K562 (cell line): ENCODE measurements around the gene RNH1. TPM values are rescaled to one million over a fixed set of nuclear protein-coding genes. Genes with fewer than 3 reads are reported as not detected.

ENCODE experiments used
- CBX8 ChIP-seq: fragments of 200-600 bp; sonication (generic); IDR thresholded peaks from 2 replicates; pipeline ENCODE4 v1.6.1; 2012; ENCODE audit warnings: borderline replicate concordance, mixed run types, low read depth, mild to moderate bottlenecking, moderate library complexity, mixed read lengths, low read length, control low read depth, inconsistent platforms; ENCODE audit not compliant: poor library complexity, severe bottlenecking; ENCODE audit errors: extremely low read depth
- ETV5 ChIP-seq: sonication (generic); formaldehyde crosslinking; IDR thresholded peaks from 2 replicates; pipeline ENCODE4 v1.4.0; 2020; ENCODE audit warnings: low read depth, mild to moderate bottlenecking, missing genetic modification reagents
- FOSL1 ChIP-seq: fragments of 200-800 bp; sonication (Bioruptor generic); conservative IDR thresholded peaks from 2 replicates; pipeline ENCODE4 v1.6.1; 2016; ENCODE audit warnings: missing genetic modification characterization, missing compliant biosample characterization
- HSF4 ChIP-seq: fragments of 250-450 bp; sonication (Bioruptor Pico); IDR thresholded peaks from 2 replicates; pipeline ENCODE4 v2.1.2; 2022; ENCODE audit warnings: mild to moderate bottlenecking, moderate library complexity, borderline replicate concordance
- MECOM ChIP-seq: fragments of 250-450 bp; sonication (Bioruptor Pico); IDR thresholded peaks from 2 replicates; pipeline ENCODE4 v1.8.0; 2022; ENCODE audit warnings: inconsistent platforms
- MTA2 ChIP-seq: fragments of 450-650 bp; IDR thresholded peaks from 2 replicates; pipeline ENCODE4 v1.6.1; 2016; ENCODE audit warnings: low read depth
- NCOA6 ChIP-seq: fragments of 450-650 bp; IDR thresholded peaks from 2 replicates; pipeline ENCODE4 v1.6.1; 2017; ENCODE audit warnings: mild to moderate bottlenecking
- PHF21A ChIP-seq: fragments of 450-650 bp; IDR thresholded peaks from 2 replicates; pipeline ENCODE4 v1.6.1; 2017; ENCODE audit warnings: low read depth, borderline replicate concordance
- POLR2B ChIP-seq: fragments of 450-650 bp; IDR thresholded peaks from 2 replicates; pipeline ENCODE4 v1.6.1; 2018; ENCODE audit warnings: low read depth; ENCODE audit not compliant: partially characterized antibody
- PURB ChIP-seq: sonication (generic); formaldehyde crosslinking; IDR thresholded peaks from 2 replicates; pipeline ENCODE4 v1.9.0; 2021; ENCODE audit warnings: low read depth, mild to moderate bottlenecking, missing genetic modification reagents
- RFX5 ChIP-seq: IDR thresholded peaks from 2 replicates; pipeline ENCODE4 v1.6.1; 2011; ENCODE audit warnings: low read depth, mild to moderate bottlenecking, improper control_type of control experiment, low read length
- RHOXF2B ChIP-seq: fragments of 250-450 bp; sonication (Bioruptor Pico); conservative IDR thresholded peaks from 2 replicates; pipeline ENCODE4 v1.5.1; 2021
- SMARCC2 ChIP-seq: fragments of 450-650 bp; IDR thresholded peaks from 2 replicates; pipeline ENCODE4 v1.6.1; 2017; ENCODE audit warnings: antibody characterized with exemption, moderate library complexity, mild to moderate bottlenecking, low read depth
- TBL1XR1 ChIP-seq, 2 experiments: IDR thresholded peaks; 2 replicates each; pipeline ENCODE4 v1.6.1; 2012; ENCODE audit warnings: improper control_type of control experiment in 2 of 2, low read length in 2 of 2, mild to moderate bottlenecking in 1 of 2
- TRIM24 ChIP-seq, 2 experiments: fragments of 450-650 bp; IDR thresholded peaks; 2 replicates each; pipeline ENCODE4 v1.6.1; 2016
- ZBTB7A ChIP-seq: IDR thresholded peaks from 2 replicates; pipeline ENCODE4 v1.6.1; 2011; ENCODE audit warnings: low read depth, mild to moderate bottlenecking, low read length, moderate library complexity, borderline replicate concordance; ENCODE audit not compliant: control insufficient read depth
- ZNF347 ChIP-seq: fragments of 450-650 bp; formaldehyde crosslinking; IDR thresholded peaks from 2 replicates; pipeline ENCODE4 v1.4.0; 2020; ENCODE audit warnings: low read depth, mild to moderate bottlenecking, moderate library complexity
- polyA plus RNA-seq, 8 experiments: library from polyadenylated mRNA; depleted of rRNA in 4 of 8; stranded (reverse) in 5 of 8; unstranded in 3 of 8; fragments of >200 nt; fragmentation: Nextera tagmentation in 2 of 8; fragmentation: Illumina TruSeq in 1 of 8; extraction: Ambion mirVana in 2 of 8; extraction: Trizol in 1 of 8; gene quantifications; 2 replicates each; pipeline versions ENCODE4 v1.2.1 to v1.2.3, GENCODE V29; 2011 to 2014; ENCODE audit warnings: inconsistent platforms in 1 of 8, missing spikeins in 1 of 8
- total RNA-seq, 7 experiments: library from RNA; depleted of rRNA in 6 of 7; stranded (reverse); fragments of >200 nt in 6 of 7; fragmentation: Illumina TruSeq in 2 of 7; extraction: Trizol in 2 of 7; gene quantifications; 2 replicates each; pipeline versions ENCODE4 v1.2.1 to v1.2.3, GENCODE V29; 2011 to 2021; ENCODE audit warnings: low replicate concordance in 1 of 7
- TF ChIP-seq, protein P1 (sequence below): fragments of 450-650 bp; IDR thresholded peaks from 2 replicates; pipeline ENCODE4 v1.6.1; 2014; ENCODE audit warnings: low read depth, mild to moderate bottlenecking, moderate library complexity, borderline replicate concordance
- TF ChIP-seq, protein P2 (sequence below): sonication (generic); formaldehyde crosslinking; IDR thresholded peaks from 2 replicates; pipeline ENCODE4 v1.9.0; 2022; ENCODE audit warnings: mild to moderate bottlenecking, missing genetic modification reagents
- TF ChIP-seq, protein P3 (sequence below), 2 experiments: IDR thresholded peaks; 2 replicates each; pipeline ENCODE4 v1.6.1; 2011; ENCODE audit warnings: borderline replicate concordance in 1 of 2, control low read depth in 1 of 2, low read depth in 1 of 2, low read length in 1 of 2, mild to moderate bottlenecking in 1 of 2, mixed read lengths in 1 of 2, moderate library complexity in 1 of 2; ENCODE audit not compliant: insufficient read depth in 1 of 2, insufficient read length in 1 of 2, poor library complexity in 1 of 2, severe bottlenecking in 1 of 2; ENCODE audit errors: extremely low read depth in 1 of 2
- TF ChIP-seq, protein P4 (sequence below): fragments of 450-650 bp; formaldehyde crosslinking; IDR thresholded peaks from 2 replicates; pipeline ENCODE4 v1.4.0; 2022; ENCODE audit warnings: mild to moderate bottlenecking, moderate library complexity
- TF ChIP-seq, protein P5 (sequence below): sonication (generic); formaldehyde crosslinking; IDR thresholded peaks from 2 replicates; pipeline ENCODE4 v1.8.1; 2023; ENCODE audit warnings: mild to moderate bottlenecking, missing genetic modification reagents

The RNH1 gene
- total and polyA plus RNA-seq, 9 of the 15 experiments (the other 6 are each of a cell fraction or from before 2014, with no cell fraction given): 2.5 to 160 (median 44.3) TPM

DNA sequence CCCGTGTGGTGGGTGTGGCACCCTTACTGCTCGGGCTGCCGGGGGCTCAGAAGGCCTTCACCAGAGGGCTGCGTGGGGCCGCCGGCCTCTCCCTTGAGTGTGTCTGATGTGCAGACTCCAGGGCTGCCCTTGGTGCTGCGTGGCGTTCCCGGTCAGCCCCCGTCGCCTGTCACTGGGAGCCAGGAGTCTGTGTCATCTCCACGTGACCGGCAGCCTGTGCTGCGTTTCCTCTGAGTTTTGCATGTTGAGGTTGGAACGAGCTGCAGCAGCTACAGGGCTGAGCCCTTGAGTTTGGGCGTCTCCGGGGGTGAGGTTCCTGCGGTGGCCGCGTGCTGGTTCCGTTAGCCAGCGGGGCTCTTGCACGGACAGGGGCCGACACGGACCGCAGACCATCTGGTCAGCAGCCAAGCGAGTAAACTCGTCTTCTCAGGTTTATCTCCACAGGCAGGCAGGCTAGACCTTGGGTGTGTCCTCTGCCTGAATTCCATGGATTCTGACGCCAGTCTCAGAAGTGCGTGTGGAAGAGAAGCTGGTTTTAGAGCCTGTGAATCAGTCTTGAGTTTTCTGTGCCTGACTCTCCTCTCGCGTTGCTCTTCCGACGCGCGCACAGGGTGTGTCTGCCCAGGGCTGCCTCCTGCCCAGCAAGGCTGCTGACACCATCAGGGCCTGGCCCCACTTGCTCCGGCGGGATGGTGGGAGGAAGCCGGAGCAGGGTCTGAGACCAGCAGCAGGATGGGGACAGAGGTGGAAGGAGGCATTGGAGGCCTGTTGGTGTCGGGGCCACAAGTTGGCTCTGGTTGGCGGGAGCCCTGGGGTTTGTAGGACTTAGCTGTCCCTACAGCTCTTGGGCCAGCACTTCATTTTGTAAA lies 46.5 kb downstream of the RNH1 start (continued):
- TF ChIP-seq, protein P1, sequence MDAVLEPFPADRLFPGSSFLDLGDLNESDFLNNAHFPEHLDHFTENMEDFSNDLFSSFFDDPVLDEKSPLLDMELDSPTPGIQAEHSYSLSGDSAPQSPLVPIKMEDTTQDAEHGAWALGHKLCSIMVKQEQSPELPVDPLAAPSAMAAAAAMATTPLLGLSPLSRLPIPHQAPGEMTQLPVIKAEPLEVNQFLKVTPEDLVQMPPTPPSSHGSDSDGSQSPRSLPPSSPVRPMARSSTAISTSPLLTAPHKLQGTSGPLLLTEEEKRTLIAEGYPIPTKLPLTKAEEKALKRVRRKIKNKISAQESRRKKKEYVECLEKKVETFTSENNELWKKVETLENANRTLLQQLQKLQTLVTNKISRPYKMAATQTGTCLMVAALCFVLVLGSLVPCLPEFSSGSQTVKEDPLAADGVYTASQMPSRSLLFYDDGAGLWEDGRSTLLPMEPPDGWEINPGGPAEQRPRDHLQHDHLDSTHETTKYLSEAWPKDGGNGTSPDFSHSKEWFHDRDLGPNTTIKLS: peak; percentile 82; the same call in 1 of the 2 replicates
- TF ChIP-seq, protein P2, sequence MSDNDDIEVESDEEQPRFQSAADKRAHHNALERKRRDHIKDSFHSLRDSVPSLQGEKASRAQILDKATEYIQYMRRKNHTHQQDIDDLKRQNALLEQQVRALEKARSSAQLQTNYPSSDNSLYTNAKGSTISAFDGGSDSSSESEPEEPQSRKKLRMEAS (CRISPR knock-in tag): peak; percentile 99
- peak in 1 of 2 experiments; percentile 61; a peak in 2 of 4 replicates for TF ChIP-seq TBL1XR1 (IDR thresholded peaks at IDR 0.05; ENCODE audit: low read length in 2 of 2)
- TF ChIP-seq PHF21A: no peak
- peak; percentile 47; the same call in 1 of the 2 replicates for TF ChIP-seq MECOM (CRISPR knock-in tag)
- TF ChIP-seq SMARCC2: 0 out of 2 replicates have a peak, but pooled peaks have one; percentile 44
- TF ChIP-seq RFX5: no peak
- TF ChIP-seq, protein P3, sequence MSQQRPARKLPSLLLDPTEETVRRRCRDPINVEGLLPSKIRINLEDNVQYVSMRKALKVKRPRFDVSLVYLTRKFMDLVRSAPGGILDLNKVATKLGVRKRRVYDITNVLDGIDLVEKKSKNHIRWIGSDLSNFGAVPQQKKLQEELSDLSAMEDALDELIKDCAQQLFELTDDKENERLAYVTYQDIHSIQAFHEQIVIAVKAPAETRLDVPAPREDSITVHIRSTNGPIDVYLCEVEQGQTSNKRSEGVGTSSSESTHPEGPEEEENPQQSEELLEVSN (IDR thresholded peaks at IDR 0.05; ENCODE audit: borderline replicate concordance in 1 of 2, extremely low read depth in 1 of 2, insufficient read depth in 1 of 2, insufficient read length in 1 of 2, low read depth in 1 of 2, low read length in 1 of 2, poor library complexity in 1 of 2, severe bottlenecking in 1 of 2): peak; percentile 72 to 82
- peak; percentile 88 for TF ChIP-seq FOSL1
- TF ChIP-seq NCOA6: no peak
- no peak for TF ChIP-seq PURB
- TF ChIP-seq ZNF347 (CRISPR knock-in tag): no peak
- no peak for TF ChIP-seq POLR2B
- no peak for TF ChIP-seq CBX8
- TF ChIP-seq HSF4 (CRISPR knock-in tag): no peak
- TF ChIP-seq TRIM24 (IDR thresholded peaks at IDR 0.05): peak in 1 of 2 experiments; percentile 65; a peak in 1 of 4 replicates
- TF ChIP-seq ETV5 (CRISPR knock-in tag): peak; percentile 64; the same call in 1 of the 2 replicates
- peak; percentile 71 for TF ChIP-seq MTA2
- TF ChIP-seq, protein P4, sequence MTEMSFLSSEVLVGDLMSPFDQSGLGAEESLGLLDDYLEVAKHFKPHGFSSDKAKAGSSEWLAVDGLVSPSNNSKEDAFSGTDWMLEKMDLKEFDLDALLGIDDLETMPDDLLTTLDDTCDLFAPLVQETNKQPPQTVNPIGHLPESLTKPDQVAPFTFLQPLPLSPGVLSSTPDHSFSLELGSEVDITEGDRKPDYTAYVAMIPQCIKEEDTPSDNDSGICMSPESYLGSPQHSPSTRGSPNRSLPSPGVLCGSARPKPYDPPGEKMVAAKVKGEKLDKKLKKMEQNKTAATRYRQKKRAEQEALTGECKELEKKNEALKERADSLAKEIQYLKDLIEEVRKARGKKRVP (CRISPR knock-in tag): 0 out of 2 replicates have a peak, but pooled peaks have one; percentile 5
- TF ChIP-seq, protein P5, sequence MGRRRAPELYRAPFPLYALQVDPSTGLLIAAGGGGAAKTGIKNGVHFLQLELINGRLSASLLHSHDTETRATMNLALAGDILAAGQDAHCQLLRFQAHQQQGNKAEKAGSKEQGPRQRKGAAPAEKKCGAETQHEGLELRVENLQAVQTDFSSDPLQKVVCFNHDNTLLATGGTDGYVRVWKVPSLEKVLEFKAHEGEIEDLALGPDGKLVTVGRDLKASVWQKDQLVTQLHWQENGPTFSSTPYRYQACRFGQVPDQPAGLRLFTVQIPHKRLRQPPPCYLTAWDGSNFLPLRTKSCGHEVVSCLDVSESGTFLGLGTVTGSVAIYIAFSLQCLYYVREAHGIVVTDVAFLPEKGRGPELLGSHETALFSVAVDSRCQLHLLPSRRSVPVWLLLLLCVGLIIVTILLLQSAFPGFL (CRISPR knock-in tag): no peak
- no peak for TF ChIP-seq RHOXF2B (CRISPR knock-in tag)
- TF ChIP-seq ZBTB7A: peak; percentile 78; the same call in 1 of the 2 replicates
